Aorta (tissue), 5 donors: ENCODE measurements around the gene MAPKAPK3. TPM values are rescaled to one million over a fixed set of nuclear protein-coding genes. Genes with fewer than 3 reads are reported as not detected.

Experiments
- ATAC-seq: fragments of 200-7000 bp; cut with Tn5 transposase; one replicate; pipeline ENCODE4 v1.9.1; 2022; ENCODE audit warnings: moderate library complexity; ENCODE audit not compliant: low FRiP score
- DNase-seq, 2 donors: peaks; one replicate each; pipeline ENCODE4 v3.0.0-alpha.2; 2020
- H3K27ac ChIP-seq, 2 donors: one replicate each; pipeline ENCODE4 v1.5.1; 2013; ENCODE audit warnings: low read length in 2 of 2, mild to moderate bottlenecking in 2 of 2, moderate library complexity in 2 of 2, control low read depth in 1 of 2, inconsistent platforms in 1 of 2, low read depth in 1 of 2
- H3K27me3 ChIP-seq, 2 donors: one replicate each; pipeline ENCODE4 v1.6.1; 2013; ENCODE audit warnings: control low read depth in 1 of 2, low read length in 1 of 2, mild to moderate bottlenecking in 1 of 2, moderate library complexity in 1 of 2; ENCODE audit not compliant: insufficient read depth in 2 of 2, control insufficient read depth in 1 of 2
- H3K36me3 ChIP-seq, 2 donors: one replicate each; pipeline ENCODE4 v1.6.1; 2013; ENCODE audit warnings: control low read depth in 1 of 2, low read length in 1 of 2, mild to moderate bottlenecking in 1 of 2; ENCODE audit not compliant: insufficient read depth in 2 of 2, control insufficient read depth in 1 of 2
- H3K4me1 ChIP-seq, 2 donors: one replicate each; pipeline ENCODE4 v1.6.1; 2013; ENCODE audit warnings: low read length in 2 of 2, control low read depth in 1 of 2, mild to moderate bottlenecking in 1 of 2, moderate library complexity in 1 of 2; ENCODE audit not compliant: insufficient read depth in 2 of 2, control insufficient read depth in 1 of 2
- H3K4me3 ChIP-seq, 2 donors: one replicate each; pipeline ENCODE4 v1.5.1; 2013; ENCODE audit warnings: low read length in 2 of 2, control low read depth in 1 of 2, mild to moderate bottlenecking in 1 of 2
- H3K9me3 ChIP-seq: one replicate; pipeline ENCODE4 v1.6.1; 2013; ENCODE audit warnings: mild to moderate bottlenecking, low read length; ENCODE audit not compliant: control insufficient read depth
- WGBS, 2 donors: extraction: QIAGEN DNeasy Blood & Tissue Kit; methylation state at CpG; one replicate each; pipeline ENCODE4 v1.1.7; 2013; 5-methylcytosine and 5-hydroxymethylcytosine counted together
- intact Hi-C, 2 donors: fragments of 100-400 bp; cut with DNase I; formaldehyde crosslinking; loops; one replicate each; pipeline versions ENCODE4 v1.14.2 to v1.15.0; 2022
- polyA plus RNA-seq, 2 donors: library from polyadenylated mRNA; stranded (reverse); fragments of 200-250 nt; gene quantifications; one replicate each; pipeline ENCODE4 v1.2.3, GENCODE V29; 2013
- total RNA-seq, 2 donors: library from RNA; stranded (reverse); fragmentation: NEBNext Ultra II Directional; extraction: Animal tissue kit (Norgen Biotek cat#: 25700); gene quantifications; one replicate each; pipeline ENCODE4 v1.2.1, GENCODE V29; 2021
- donor health status: healthy with polysubstance abuse.
- donor health status: Bipolar disorder and iron deficiency.
- donor health status: DM: no; HTN: no; CAD: no.
- donor health status: DM: no; HTN: no; CAD: no.
- donor health status: DM: yes; HTN: yes; CAD: no.

Gene MAPKAPK3
- total and polyA plus RNA-seq, 4 donors = 13.0 to 24.8 (median 21.0) TPM

DNA sequence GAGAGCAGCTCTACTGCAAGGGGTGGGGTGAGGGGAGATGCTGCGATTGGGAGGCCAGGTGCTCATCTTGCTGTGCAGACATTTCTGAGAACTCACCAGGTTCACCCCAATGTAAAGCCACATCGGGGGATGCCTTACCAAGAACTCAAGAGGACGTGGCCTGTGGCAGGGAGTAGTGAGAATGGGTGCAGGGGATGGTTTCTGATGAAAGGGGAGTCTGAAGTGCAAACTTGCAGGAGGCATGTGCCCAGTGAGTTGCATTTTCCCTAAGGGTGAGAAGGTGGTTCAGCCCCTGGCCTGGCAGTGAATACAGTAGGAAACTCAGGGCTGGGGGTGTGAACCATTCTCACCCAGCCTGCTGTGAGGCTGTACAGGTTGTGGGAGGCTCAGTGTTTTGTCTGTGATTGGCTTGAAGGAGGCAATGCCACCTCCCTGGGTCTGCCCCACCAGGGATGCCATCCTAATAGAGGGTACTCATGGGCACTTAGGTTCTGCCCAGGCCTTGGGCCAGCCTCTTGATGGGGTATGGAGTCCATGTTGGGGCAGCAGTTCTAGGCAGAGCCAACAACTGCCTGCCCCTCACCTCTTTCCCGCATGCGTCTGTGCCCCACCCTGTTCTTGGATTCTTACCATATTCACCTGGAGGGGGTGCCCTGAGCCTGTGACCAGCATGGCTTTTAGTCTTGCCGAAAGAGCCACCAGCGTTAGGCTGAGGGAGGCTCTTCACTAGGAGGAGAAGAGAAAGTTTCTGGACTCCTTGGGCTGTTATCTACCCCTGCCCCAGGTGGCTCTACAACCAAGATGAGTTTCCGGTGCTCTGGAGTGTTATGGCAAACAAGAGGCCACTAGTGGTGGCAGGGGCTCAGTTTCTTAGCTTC is 43.1 kb upstream of the MAPKAPK3 start:
- intact Hi-C loops = loop anchor here (5.0 to 10.0 kb wide), 2 partner anchors 801 to 808 kb away; no protein-coding TSS in a partner anchor
- DNase-seq (no peak), ATAC-seq (no peak)
- no peak overlapping the region for H3K4me3 ChIP-seq
- no peak overlapping the region for H3K27ac ChIP-seq
- no peaks in the 10 kb centered on the region for H3K9me3 ChIP-seq
- H3K4me1 ChIP-seq = no peaks in the 10 kb centered on the region
- H3K36me3 ChIP-seq = no peaks in the 10 kb centered on the region
- WGBS, 2 donors = 82 to 83% methylated on average over 8 of the region's 8 CpGs
- no peaks in the 10 kb centered on the region for H3K27me3 ChIP-seq

DNA sequence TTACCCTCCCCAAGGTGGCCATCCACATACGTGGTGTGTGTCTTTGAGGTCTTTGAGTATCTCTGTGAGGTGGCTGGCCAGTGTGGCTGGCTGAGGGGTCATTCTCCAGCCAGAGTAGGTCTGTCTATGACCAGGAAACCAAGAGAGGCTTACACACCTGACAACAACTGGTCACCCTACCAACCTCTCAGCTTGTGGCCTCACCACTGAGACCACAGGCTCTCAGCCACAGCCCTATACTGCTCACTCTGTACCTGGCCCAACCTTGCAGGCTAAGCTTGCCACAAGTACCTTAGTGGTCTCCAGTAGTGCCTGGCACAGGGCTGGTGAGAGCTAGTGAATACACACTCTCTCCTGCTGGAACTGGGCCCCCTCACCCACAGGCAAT is 42.5 kb upstream of the MAPKAPK3 start:
- no peak for DNase-seq
- H3K36me3 ChIP-seq = no peaks in the 10 kb centered on the region
- ATAC-seq = no peak

GRCh38 chr3:50575372-50575771 is 41.6 kb upstream of the MAPKAPK3 start:
- Histone ChIP-seq H3K27ac (no peak overlapping the region), H3K9me3 (no peaks in the 10 kb centered on the region), H3K4me3 (no peak overlapping the region), H3K27me3 (no peaks in the 10 kb centered on the region), H3K36me3 (no peaks in the 10 kb centered on the region), H3K4me1 (no peaks in the 10 kb centered on the region)
- no peak for DNase-seq
- no peak for ATAC-seq
- intact Hi-C loops = loop anchor here in 1 of 2 donors (10.0 kb wide), 1 partner anchor 799 kb away; no protein-coding TSS in a partner anchor
- WGBS, 2 donors = 86 to 92% methylated on average over 6 of the region's 6 CpGs

More for the DNA sequence above, 42.5 kb upstream of the MAPKAPK3 start:
- WGBS, 2 donors = 68 to 72% methylated on average over 1 of the region's 1 CpG
- no peaks in the 10 kb centered on the region for H3K4me1 ChIP-seq
- intact Hi-C loops = loop anchor here (5.0 to 10.0 kb wide), 2 partner anchors 800 to 808 kb away; no protein-coding TSS in a partner anchor
- H3K9me3 ChIP-seq = no peaks in the 10 kb centered on the region
- no peak overlapping the region for H3K27ac ChIP-seq
- no peaks in the 10 kb centered on the region for H3K27me3 ChIP-seq
- H3K4me3 ChIP-seq = no peak overlapping the region

DNA sequence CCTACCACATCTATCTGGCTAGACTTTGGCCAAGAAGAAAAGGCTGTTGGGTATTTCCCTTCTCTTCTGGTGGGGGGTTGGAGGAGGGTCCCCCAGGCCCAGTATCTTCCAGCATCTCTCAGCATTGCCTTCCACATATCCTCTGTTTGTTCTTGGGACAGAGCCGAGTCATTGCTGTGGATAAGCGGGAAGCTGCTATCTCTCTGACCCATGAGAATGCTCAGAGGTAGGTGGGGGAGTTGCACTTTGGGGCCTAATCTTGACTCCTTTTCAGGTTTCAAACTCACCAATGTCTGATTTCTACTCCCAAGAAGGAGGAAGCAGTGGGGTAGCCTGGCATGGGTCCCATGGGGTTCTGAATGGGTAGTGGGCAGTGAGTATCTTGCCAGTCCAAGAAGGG is 39.6 kb upstream of the MAPKAPK3 start:
- Histone ChIP-seq H3K27me3 (no peaks in the 10 kb centered on the region), H3K27ac (no peak overlapping the region), H3K4me3 (no peak overlapping the region), H3K4me1 (no peaks in the 10 kb centered on the region), H3K9me3 (no peaks in the 10 kb centered on the region), H3K36me3 (no peaks in the 10 kb centered on the region)
- ATAC-seq (no peak), DNase-seq (no peak)
- WGBS, 2 donors = 89 to 91% methylated on average over 2 of the region's 2 CpGs
- intact Hi-C loops = loop anchor here in 1 of 2 donors (10.0 kb wide), 1 partner anchor 797 kb away; no protein-coding TSS in a partner anchor

DNA sequence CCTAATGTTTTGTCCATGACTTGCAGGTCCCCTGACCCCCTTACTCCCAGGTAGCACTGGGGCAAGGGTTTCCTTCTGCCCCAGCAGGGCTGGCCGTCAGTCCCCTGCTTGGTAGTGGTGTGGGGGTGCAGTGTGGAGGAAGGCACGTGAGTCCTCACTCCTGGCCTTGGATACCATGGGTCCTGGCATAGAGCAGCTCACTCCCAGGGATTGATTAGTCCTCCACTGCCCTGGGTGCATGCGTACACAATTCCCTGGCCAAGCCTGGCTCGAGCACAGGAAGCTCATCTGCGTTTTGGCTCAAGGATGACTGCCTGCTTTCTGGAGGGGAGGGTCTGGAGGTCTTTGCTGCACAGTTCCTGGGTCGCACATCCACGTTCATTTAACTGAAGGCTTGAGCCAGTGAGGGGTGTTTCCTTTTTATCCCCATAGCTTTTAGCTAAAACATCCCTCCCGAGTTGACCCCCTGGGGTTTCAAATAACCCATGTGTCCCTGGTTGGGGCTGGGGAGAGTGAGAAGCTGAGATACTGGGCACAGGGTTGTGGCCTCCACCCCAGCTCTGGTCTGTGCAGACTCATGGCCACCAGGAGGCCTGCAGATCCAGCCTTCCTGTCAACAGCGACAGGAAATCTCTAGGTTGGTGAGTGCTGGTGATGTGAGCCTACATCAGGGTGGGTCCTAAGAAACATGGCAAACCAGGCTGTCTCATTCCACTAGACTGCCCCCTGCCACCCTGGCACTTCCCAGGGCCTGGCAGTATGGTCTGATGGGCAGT is 36.1 kb upstream of the MAPKAPK3 start:
- Histone ChIP-seq H3K36me3 (no peaks in the 10 kb centered on the region), H3K27me3 (no peaks in the 10 kb centered on the region), H3K4me1 (no peaks in the 10 kb centered on the region), H3K27ac (no peak overlapping the region), H3K9me3 (no peaks in the 10 kb centered on the region), H3K4me3 (no peak overlapping the region)
- ATAC-seq = no peak
- no peak for DNase-seq
- WGBS, 2 donors = 60 to 71% methylated on average over 9 of the region's 9 CpGs
- intact Hi-C loops = no loop called here

DNA sequence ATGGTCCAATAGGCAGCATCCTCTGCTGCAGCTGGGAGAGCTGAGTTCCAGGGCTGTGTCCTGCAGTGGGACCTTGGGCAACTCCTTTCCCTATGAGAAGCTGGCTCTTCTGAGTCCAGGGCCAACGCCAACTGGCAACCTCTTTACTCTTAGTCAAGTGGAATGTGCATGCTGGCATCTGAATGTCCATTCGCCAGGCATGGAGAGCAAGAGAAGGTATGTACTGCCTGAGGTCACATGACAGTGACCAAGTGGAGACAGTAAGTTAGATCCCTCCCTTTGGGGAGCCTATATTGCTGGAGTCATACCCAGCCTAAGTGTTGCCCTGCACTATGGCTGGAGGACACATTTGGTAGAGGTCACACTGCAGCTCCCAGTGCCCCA is 35.5 kb upstream of the MAPKAPK3 start:
- no peak for DNase-seq
- H3K27me3 ChIP-seq = no peaks in the 10 kb centered on the region
- H3K36me3 ChIP-seq = no peaks in the 10 kb centered on the region
- no peaks in the 10 kb centered on the region for H3K9me3 ChIP-seq
- H3K4me3 ChIP-seq = no peak overlapping the region
- WGBS, 2 donors = 43% methylated on average over 2 of the region's 2 CpGs
- intact Hi-C loops = no loop called here
- no peaks in the 10 kb centered on the region for H3K4me1 ChIP-seq
- no peak overlapping the region for H3K27ac ChIP-seq
- no peak for ATAC-seq

DNA sequence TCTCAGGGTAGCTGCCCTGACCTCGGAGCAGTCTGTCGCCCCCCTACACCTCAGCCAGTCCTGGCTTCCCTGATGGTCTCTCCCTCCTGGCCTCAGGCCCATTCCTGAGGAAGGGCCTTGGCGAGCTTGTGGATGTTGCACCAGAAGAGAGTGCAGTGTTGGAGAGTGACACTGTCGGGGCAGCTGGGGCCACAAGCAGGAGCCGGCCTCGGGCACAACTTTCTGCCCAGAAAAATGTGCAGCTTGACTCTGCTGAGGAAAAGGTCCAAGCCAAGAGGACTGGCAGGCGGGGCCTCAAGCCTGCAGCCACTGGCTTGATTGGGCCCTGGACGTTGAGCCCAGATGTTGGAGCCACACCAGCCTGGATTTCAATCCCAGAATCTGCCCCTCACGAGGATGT is 34.9 kb upstream of the MAPKAPK3 start:
- ATAC-seq = peak; percentile 27
- no peak overlapping the region for H3K27ac ChIP-seq
- no peaks in the 10 kb centered on the region for H3K36me3 ChIP-seq

GRCh38 chr3:50583897-50584296 is 33.1 kb upstream of the MAPKAPK3 start:
- intact Hi-C loops = no loop called here
- no peaks in the 10 kb centered on the region for H3K9me3 ChIP-seq
- ATAC-seq (no peak), DNase-seq (peak in 1 of 2 donors; percentile 56)
- H3K27ac ChIP-seq = no peak overlapping the region
- WGBS, 2 donors = 87% methylated on average over 6 of the region's 6 CpGs
- H3K36me3 ChIP-seq = no peaks in the 10 kb centered on the region
- H3K27me3 ChIP-seq = no peaks in the 10 kb centered on the region
- no peak overlapping the region for H3K4me3 ChIP-seq
- no peaks in the 10 kb centered on the region for H3K4me1 ChIP-seq

More for the DNA sequence above, 34.9 kb upstream of the MAPKAPK3 start:
- no peak for DNase-seq
- WGBS, 2 donors = 27 to 35% methylated on average over 9 of the region's 9 CpGs
- H3K27me3 ChIP-seq = no peaks in the 10 kb centered on the region
- no peaks in the 10 kb centered on the region for H3K4me1 ChIP-seq
- no peaks in the 10 kb centered on the region for H3K9me3 ChIP-seq
- intact Hi-C loops = no loop called here
- H3K4me3 ChIP-seq = no peak overlapping the region
